ENCODE results near the gene UNC5CL.

The UNC5CL gene

GRCh38 chr6:40989204-40990169, 49.5 kb downstream of the UNC5CL start:
- no peak for DNase-seq (ENCODE audit: low spot score)
- TF ChIP-seq CTCF (IDR thresholded peaks at IDR 0.05; ENCODE audit: extremely low read depth, missing control alignments) = no peak

- no peak for TF ChIP-seq CTCF (IDR thresholded peaks at IDR 0.05; ENCODE audit: extremely low read depth, missing control alignments)
These were observed 50.4 kb downstream of the UNC5CL start for GRCh38 chr6:40988634-40989033.

DNA sequence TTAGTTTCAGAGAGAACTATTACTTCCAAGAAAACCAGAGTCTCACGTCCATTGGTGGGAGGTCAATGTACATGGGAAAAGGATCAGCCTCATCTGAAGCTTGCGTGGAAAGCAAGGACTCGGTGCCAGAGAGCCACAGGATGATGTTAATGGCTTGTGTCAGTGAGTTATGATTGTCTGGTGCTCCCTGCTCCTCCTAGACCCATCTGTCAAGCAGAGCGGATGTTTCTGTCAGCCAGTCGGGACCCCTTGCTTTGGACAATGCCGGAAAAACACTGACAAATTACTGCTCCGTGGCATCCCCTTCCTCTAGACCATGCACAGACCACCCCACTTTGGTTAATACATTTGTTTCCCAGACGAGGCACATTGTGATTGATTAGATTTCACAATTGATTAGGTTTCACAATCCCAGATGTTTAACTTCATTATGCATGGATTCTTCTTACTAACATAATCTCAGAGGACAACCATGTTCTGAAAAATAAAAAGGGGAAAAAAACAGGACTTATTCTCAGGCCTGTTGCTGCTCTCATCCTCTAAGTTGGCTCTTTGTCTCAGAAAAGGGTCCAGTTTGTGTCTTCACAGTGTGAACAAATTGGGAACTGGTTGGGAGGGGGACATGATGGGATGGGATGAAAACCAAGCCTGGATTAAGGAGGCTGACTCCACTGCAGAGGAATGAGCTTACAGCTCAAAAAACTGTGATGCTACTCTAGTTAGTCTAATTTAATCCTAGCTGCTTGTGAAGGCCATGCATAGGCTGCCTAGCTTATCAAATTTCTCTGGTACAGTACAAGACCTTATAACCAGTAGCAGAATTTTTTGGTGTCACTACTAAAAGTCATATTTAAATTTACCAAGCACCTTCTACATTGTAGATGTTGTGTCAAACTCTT, 51.9 kb downstream of the UNC5CL start:
- no peak for TF ChIP-seq CTCF (IDR thresholded peaks at IDR 0.05; ENCODE audit: extremely low read depth, missing control alignments)
- no peak for DNase-seq (ENCODE audit: low spot score)

More at GRCh38 chr6:40988634-40989033, 50.4 kb downstream of the UNC5CL start:
- no peak for DNase-seq (ENCODE audit: low spot score)

GRCh38 chr6:40986364-40986763, 52.7 kb downstream of the UNC5CL start:
- TF ChIP-seq CTCF (IDR thresholded peaks at IDR 0.05; ENCODE audit: extremely low read depth, missing control alignments) = no peak
- DNase-seq (ENCODE audit: low spot score) = no peak

DNA sequence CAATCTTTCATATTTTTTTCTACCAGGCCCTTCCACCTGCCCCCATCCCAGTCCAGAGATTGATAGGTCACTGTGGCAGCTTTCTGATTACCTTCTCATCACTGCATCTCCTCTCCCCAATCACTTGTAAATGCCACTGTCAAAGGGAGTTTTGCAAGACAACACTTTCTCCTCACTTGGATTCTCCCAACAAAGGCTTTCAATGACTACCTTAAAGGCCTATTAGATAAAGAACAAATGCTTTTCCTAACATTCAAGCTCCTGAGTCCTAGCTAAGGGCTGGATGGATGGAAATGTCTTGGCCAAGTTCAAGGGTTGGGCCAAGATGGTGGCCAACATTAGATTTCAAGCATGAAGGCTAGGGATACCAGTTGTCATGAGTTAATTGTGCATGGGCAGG, 55.3 kb downstream of the UNC5CL start:
- no peak for TF ChIP-seq CTCF (IDR thresholded peaks at IDR 0.05; ENCODE audit: extremely low read depth, missing control alignments)
- DNase-seq (ENCODE audit: low spot score) = no peak

DNA sequence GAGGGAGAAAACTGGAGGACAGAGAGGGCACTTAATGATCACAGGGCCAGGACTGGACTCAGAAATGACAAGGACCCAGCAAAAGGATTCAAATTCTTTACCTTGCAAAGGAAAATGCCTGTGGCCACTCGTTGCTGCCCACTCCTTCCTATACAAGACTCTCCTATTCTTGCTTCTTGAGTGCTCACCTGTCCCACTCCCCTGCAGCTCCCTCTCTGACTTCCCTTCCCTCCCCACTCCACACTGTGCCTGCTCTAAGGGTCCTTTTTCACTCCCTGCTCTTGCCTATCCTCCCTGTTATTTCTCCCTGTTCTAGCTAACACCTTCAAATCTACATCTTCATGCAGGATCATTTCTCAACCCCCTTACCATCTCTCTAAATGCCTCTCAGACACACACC, 56.1 kb downstream of the UNC5CL start:
- DNase-seq (ENCODE audit: low spot score) = no peak
- TF ChIP-seq CTCF (IDR thresholded peaks at IDR 0.05; ENCODE audit: extremely low read depth, missing control alignments) = no peak
